NCI-H2081 (cell line): ENCODE measurements around the gene SHISAL1.
"Not testable (repeated sequence)": the region's sequence is repeated elsewhere in the genome, so short reads cannot be mapped to it uniquely, and the experiment has no call there.

Experiments used
- DNase-seq, 2 experiments: peaks; one replicate each; lab custom pipeline; 2025; lab: John Stamatoyannopoulos, UW

Gene SHISAL1

DNA sequence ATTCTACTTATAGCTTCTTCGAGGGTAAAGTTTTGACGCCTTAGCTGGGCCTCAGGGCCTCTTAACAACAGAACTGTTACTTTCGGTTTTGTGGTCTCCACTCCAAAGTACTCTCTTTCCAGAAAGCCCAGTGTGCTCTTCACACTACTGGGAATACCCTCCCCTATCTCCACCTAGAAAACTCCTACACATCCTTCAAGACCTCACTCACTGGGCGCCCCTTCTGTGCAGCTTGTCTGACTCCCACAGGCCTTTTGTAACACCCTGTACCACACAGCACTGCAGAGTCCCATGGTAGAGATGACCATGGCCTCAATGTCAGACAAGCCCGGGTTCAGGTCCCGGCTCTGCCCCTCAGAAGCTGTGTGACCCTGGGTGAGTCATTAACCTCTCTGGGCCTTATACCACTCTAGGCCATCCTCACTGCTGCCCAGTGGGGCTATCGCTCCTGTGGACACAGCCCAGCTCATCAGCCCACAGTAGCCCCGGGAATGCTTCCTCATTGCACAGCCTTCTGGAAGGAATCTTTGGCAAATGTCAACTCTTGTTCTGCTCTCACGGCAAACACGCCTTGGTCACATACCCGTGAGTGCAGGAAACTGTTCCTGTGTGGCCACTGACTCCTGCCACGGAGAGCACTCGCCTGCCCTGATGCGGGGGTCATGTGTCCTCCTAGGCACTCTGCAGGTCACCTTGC, 51.4 kb downstream of the SHISAL1 start:
- no peak for DNase-seq

DNA sequence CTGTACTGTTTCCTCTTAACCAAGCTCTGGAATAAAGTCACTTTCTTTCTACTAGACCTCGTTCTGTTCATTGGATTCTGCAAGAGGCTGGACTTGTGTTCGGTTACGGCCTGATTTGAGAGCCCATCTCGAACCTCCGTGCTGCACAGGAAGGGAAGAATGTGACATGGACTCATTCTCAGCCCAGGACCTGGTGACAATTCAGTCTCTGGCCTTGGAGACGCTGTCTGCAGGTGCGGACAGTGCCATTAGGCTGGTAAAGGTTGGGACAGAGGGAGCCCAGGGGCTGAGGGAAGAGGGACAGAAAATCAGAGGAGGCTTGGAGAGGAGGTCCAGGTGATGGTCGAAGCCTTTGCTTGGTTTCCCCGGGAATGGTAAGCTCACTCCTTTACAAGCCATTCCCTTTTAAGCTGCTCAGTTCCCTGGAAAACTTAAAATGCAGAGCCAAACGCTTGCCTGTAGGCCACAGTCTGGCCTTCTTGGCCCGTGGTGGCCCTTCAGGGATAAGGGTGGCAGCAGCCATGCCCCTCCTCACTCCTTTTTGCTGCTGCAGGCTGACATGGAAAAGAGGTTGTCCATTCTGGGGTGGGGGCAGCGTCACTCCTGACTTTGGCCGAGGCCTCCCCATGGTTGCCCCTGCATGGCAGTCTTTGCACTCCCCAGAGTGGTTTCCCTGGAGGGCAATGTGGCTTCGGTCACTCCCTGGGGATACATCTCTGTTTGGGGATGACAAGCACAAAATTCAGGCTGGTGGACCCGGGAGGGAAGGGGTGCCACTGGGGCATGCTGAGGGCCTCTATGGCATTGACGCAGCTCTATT, 52.3 kb downstream of the SHISAL1 start:
- no peak for DNase-seq

DNA sequence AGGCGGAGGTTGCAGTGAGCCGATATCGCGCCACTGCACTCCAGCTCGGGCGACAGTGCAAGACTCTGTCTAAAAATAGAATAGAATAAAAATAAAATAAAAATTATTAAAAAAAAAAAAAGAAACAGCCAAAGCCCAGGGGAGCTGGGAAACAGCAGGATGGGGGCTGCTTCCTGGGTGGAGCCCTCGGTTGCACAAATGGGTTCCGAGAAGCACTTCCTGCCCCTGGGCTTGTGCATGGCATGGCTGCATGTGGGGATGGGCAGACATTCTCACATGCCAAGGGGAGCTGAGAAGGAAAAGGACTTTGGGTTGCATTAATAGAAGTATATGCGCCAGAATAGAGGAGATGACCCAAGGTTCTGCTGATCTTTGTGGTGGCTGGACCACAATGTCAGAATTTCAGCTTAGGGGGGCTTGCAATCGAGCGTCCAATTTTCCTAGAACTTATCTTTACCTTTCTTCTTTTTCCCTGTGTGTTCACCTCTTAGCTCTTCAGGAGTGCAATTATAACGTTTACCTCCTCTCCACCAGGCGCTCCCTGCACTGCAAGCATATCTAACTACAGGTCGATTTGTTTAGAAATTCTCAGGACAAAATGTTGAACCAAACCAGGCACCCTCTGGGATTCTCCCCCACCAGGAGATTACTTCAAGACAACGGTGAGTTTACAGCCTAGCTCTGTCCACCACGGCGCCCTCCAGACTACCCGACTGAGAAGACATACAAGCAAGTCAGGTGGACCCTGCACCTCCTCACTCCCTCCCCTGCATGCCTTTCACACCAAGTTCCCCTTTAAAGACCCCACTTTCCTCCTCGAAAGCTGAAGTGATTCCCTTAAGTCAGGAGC, 53.2 kb downstream of the SHISAL1 start:
- DNase-seq = no peak

DNA sequence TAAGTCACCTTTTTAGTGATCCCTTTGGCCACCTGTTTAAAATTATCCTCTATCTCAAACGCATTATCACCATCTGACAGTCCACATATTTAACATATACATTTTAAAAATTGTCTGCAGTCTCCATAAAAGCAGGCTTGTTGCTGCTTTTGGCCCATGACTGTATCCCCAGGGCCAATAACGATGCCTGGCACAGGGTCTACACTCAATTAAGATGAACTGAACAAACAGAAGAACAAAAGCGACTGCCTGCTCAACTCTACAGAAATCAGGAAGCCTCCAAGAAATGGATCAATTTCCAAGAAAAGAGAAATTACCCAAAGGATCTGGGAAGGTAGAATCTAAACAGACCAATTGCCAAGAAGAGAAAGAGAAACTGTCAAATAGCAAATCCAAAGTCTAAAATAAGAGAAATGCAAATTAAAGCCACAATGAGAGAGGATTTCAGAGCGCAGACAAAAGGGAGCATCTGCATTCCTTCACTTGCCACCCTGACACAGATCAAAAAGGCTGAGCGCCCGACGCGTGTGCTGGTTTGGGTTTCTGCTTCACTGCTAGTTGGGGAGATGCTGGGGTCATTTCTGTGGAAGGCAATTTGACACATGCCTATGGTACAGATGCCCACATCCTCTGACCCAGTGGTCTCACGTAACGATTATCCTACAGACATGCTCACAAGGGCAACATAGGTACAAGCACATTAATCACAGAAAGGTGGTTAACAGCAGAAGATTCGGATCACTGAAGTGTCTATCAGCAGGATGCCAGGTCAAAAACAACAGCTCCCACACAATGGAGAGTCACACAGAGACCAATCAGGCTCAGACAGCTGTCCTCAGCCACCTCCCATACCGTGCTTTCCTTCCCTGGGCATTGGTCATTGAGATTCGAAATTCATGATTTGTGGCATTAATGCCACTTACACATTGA, 55.9 kb downstream of the SHISAL1 start:
- DNase-seq = no peak

DNA sequence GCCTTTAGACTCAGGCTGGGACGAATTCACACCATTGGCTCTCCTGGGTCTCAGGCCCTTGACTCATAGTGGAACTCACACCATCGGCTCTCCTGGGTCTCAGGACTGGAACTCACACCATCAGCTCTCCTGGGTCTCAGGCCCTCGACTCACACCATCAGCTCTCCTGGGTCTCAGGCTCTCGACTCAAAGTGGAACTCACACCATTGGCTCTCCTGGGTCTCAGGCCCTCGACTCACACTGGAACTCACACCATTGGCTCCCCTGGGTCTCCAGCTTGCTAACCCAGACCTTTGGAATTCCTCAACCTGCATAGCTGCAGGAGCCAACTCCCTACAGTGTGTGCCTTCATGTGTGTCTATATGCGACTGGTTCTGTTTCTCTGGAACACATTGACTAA, 56.7 kb downstream of the SHISAL1 start:
- no peak for DNase-seq

DNA sequence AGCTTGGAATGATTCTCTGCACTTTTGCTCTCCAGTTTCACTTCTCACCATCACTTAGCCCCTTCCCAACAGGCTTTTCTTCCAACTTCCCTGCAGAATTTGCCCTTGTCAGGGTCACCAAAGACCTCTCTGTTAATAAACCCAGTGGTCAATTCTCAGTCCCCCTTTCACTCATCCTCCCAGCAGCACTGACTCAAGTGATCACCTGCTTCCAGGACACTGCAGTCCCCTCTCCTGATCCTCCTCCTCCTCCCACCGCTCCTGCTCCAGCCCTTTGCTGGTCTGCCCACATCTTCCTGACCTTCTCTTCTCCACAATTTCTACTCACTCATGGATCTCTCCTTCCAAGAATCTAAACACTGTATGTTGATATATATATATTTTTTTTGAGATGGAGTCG, 57.9 kb downstream of the SHISAL1 start:
- DNase-seq = no peak

DNA sequence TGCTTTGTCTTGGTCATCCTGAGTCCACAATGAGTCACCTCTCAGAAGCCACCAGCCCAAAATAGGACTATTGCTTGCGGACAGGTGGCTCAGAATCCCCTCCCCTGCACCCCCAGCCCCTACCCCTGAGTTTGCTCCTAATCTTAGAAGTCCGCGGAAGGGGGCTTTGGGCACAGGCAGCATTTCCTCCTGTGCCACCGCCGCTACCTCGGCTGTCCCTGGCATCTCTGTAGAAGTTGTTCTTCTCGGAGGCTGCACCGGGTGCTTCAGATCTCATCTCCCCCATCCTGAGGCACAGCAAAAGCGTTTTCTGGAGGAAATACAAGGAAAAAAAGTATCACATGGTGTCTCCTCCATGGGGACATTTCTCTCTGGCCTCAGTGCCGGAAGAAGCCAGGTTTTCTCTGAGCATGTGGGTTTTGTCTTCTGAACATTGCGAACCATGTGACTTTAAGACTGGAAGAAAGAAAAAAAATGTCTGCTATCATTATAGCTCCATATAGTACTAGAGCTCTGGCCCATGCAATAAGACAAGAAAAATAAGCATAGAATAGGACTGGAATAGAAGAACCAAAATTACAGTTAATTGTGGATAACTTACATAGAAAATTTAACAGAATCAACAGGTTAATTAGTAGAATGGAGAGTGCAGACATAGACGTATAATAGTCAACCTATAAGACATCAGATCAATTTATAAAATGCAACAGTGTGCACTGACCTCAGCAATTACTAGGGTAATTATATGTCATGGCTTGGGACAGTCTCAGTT, 63.2 kb downstream of the SHISAL1 start:
- no peak for DNase-seq

DNA sequence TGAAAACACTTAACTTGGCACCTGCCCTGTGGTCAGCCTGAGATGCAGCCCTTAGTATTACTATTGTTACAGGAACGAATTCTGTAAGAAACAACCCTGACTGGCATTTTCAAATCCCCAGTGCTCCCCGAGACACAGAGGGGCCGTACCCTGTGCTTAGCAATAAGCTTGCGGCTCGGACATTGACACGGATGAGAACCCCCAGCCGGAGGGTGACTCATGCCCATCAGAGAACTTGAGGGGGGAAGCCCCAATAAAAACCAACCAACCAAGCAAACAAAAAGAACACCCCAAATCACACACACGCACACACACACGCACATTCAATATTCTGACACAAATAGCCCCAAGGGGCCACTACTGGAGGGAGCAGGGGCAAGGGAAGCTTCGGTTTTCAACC, 63.8 kb downstream of the SHISAL1 start:
- DNase-seq = no peak

DNA sequence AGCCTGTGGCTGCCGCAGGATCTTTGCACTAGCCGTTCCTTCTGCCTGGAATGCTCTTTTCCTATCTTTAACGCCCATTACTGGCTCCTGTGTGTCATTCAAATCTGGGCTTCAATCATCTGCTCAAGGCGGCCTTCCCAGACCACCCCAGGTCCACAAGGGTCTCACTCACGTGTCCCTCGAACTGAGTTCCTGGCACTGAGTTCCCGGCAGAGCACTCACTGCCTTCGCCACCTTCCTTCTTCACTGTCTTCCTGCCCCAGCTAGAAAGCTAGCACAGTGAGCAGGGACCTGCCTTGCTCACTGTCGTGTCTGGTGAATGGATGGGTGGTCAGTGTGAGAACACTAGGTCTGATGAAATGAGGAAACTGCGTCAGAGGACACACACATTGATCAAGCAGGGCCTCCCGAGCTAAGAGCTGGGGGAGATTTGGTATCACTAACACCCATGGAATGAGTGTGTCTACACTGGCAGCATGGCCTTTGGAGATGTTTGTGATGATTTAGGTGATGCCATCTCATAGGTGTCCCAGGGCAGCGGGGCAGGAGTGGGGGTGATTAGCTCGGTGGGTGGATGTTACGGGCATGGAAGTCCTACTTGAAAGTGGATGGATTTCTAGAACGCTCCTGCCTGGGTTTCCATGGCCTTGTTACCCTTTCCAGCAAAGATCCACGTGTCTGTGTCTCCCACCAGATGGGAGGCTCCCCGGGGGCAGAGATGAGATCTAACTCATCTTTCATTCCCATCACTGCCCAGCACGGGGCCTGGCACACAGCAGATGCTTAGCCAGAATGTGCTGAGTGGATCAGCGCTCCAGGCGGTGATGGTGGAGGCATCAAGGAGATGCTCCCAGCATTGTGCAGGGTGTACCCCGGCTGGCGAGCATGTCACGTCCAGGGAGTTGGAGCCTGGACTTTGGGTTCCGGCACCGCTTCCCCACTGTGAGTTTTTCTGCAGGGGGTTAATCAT, 64.5 kb downstream of the SHISAL1 start:
- DNase-seq = no peak

DNA sequence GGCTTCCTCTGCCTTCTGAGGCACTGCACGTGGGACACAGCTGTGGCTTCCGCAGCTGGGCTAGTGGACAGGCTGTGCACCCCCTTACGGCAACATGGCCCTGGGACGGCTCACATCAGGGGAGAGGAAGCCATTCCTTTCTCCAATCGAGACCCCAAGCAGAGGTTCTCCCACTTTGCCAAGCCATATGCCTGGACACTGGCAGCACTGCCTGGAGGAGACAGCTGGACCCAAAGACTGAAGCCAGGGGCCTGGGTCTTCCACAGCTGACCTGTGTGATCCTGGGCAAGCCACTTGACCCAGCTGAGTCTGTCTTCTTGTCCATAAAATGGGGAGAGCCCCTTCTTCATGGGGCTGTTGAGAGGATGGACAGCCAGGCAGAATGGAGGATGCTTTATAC, 65.4 kb downstream of the SHISAL1 start:
- no peak for DNase-seq

DNA sequence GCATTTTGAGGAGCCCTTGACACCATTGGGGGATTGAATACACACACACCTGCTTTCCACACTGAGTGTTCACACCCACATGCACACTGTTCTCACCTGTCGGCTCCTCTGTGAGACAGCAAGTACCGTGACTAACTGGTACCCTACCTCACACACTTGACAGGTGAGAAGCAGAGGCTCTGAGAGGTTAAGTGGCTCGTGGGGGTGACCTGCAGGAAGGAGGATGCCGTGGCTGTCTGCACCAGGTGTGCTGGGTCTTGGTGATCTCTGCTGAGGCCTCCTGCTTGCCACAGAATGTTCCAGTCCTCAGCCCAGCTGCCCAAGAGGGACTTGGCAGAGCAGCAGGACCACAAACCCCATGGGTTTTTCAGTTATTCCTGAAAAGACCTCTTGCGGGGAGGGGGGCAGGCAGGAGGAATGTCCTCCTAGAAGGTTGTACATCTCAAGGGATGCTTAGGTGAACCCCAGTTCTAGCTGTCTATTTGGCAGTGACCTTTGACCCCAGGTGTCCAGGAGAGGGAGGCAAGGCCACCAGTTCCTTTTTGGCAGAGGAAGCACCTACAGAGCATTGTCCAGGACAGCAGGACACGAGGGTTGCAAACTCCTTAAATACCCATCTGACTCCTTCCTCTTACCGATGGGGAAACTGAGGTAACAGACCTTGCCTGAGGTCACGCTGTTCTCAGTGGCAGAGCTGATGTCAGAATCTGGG, 66.0 kb downstream of the SHISAL1 start:
- no peak for DNase-seq

DNA sequence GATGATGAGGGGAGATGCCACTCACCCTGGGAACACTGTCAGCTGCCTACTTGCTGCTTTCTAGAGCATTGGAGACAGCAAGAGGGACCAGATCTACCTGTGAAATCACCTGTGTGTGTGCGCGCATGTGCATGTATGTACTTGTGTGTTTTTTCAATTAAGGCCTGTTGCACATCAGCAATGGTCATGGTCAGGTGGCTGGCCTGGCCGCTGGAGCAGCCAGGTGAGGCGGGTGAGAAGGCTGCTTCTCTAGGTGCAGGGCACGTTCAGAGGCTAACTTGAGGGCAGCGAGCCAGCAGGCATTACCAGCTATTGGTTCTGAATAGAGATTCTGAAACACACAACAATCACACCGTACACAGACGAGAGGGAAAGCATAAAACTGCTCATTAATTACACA, 66.9 kb downstream of the SHISAL1 start:
- DNase-seq = no peak

DNA sequence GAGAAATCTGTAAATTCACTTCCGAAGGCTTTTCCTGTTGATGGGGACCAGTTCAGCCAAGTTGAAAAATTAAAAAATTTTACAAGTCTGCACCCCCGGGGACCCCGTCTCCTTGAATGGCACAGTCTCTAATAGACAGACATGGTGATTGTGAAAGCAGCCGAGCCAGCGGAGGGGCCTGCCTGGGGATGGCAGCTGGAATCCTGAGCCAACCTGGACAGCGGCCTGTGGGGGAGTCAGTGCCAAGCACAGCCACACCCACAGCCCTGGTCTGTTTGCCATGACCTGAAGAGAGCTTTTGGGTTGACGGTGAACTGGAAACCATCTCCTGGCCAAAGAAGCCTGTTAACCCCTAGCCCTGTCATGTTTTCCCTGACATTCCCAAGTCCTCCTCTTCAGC, 67.3 kb downstream of the SHISAL1 start:
- no peak for DNase-seq

DNA sequence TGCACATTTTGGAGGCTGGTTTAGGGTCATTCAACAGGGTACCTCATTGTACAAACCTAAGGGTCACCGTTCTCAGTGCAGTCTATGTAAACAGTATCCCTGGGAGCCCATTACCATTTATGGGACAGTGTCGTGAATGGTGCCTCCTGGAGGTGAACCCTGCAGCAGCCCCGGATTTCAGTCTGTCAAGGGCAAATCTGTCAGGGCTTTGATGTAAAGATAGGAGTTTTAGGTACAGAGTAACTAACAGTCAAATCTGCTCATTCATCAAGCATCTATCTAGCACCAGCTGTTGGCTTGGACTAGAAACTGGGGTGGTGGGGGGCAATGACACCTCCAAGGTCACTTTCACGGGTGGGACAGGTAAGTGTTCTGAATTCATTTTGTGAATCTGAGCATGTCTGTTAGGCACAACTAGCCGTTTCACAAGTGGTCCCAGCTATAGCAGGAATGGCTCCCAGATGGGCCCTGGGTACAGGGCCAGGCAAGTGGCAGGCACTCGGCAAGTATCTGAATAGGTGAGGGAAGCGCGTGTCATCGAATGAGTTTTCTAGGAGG, 68.4 kb downstream of the SHISAL1 start:
- no peak for DNase-seq

DNA sequence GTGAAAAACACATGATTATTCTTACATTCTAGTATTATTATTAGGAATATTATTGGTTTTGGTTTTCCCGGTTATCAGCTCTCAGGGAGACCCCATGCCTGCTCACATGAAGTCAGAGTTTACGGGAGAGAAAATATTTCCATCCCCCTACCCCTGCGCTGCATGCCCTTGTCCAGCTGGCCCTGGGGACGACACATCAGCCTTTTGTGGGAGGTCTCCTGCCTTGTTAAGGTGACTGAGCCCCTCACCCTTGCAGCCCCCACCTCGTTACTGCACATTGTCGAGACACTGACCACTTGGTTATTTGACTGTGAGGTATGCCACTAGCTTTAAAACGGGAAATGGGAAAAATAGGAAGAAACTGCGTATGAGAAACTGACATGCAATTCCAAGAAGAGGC, 69.0 kb downstream of the SHISAL1 start:
- DNase-seq = no peak

DNA sequence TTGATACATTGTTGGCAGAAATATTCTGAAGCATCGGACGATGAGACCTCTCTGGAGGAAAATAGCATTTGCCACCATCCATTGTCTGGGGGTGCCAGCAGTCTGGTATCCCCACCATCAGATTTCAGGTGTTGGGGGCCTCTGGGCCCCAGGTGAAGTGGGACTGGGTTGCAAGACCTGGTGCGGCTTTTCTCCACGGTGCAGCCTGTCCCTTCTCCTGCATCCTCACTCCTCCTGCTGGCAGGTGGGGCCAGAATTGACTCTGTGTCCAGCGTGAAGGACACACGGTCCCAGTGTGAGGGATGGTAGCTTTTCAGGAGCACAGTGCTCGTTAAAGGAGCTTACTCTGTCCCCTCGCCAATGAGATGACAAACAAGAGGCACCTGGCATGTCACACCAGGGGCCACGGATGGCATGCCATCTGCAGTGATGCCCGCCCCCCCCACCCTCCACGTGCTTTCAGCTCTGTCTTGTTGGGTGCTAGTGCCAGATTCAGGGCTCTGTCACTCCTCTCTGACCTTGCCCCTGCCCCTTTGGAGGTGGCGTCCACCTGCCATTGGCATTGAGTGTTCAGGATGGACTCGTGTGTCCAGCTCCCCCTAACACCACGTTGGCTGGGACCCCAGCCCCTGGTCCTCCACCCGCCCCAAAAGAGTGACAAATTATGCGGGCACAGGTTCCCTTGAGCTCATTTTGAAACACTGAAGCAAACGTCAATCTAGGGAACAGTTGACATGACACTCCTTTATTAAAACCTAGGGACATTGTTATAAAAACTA, 69.6 kb downstream of the SHISAL1 start:
- DNase-seq = no peak

DNA sequence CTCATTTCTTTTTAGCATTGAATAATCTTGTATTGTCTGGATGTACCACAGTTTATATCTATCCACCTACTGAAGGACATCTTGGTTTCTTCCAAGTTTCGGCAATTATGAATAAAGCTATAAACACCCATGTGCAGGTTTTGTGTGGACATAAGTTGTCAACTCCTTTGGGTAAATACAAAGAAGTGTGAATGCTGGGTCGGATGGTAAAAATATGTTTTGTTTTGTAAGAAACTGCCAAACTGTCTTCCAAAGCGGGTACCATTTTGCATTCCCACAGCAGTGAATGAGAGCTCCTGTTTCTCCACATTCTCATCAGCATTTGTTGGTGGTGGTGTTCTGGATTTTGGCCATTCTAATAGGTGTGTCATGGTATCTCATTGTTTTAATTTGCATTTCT, 71.6 kb downstream of the SHISAL1 start:
- DNase-seq = not testable (repeated sequence)

DNA sequence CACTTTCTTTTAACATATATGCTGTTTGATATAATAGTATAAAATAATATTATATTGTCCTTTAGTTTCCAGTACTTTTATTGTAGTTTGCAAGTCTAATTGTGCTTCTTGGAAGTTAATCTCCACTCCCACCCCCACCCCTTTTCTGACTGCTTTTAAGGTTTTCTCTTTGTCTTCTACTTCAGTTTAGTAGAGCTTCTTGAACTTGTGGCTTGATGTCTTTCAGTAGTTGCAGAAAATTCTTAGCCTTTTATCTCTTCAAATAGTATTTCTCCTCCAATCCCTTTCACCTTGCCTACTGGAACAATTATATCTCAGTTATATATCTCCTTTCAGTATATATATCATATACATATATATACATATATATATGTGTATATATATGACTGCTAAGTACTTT, 75.5 kb downstream of the SHISAL1 start:
- DNase-seq = no peak
